Measurements from ENCODE around the gene S100PBP.

S100PBP gene

GRCh38 chr1:32830092-32830852 lies 12.8 kb downstream of the S100PBP start:
- no peak for DNase-seq

GRCh38 chr1:32831878-32832277 lies 14.4 kb downstream of the S100PBP start:
- DNase-seq = no peak

- DNase-seq = no peak
Observed at GRCh38 chr1:32848354-32849063, 31.1 kb downstream of the S100PBP start.

GRCh38 chr1:32855861-32856617 lies 38.6 kb downstream of the S100PBP start:
- no peak for DNase-seq

- DNase-seq = no peak
Observed at GRCh38 chr1:32858136-32858535, 40.7 kb downstream of the S100PBP start.

GRCh38 chr1:32858791-32859190 lies 41.3 kb downstream of the S100PBP start:
- DNase-seq = no peak

GRCh38 chr1:32859915-32860314 lies 42.5 kb downstream of the S100PBP start:
- DNase-seq = no peak

- DNase-seq = no peak
Observed at GRCh38 chr1:32860566-32860965, 43.1 kb downstream of the S100PBP start.

- DNase-seq = no peak
Observed at GRCh38 chr1:32861904-32862695, 44.6 kb downstream of the S100PBP start.

GRCh38 chr1:32863218-32863880 lies 45.9 kb downstream of the S100PBP start:
- DNase-seq = no peak

- no peak for DNase-seq
Observed at GRCh38 chr1:32863881-32864245, 46.4 kb downstream of the S100PBP start.

- DNase-seq = no peak
Observed at GRCh38 chr1:32864375-32865019, 47.0 kb downstream of the S100PBP start.

- DNase-seq = no peak
Observed at GRCh38 chr1:32865639-32866405, 48.4 kb downstream of the S100PBP start.

GRCh38 chr1:32867151-32867550 lies 49.7 kb downstream of the S100PBP start:
- no peak for DNase-seq

GRCh38 chr1:32867671-32868070 lies 50.2 kb downstream of the S100PBP start:
- DNase-seq = no peak

GRCh38 chr1:32868085-32868484 lies 50.6 kb downstream of the S100PBP start:
- DNase-seq = no peak

- no peak for DNase-seq
Observed at GRCh38 chr1:32868806-32869455, 51.5 kb downstream of the S100PBP start.

GRCh38 chr1:32869923-32870614 lies 52.6 kb downstream of the S100PBP start:
- DNase-seq = peak in 1 of 2 experiments; percentile 59

- DNase-seq = peak in 1 of 2 experiments; percentile 27
Observed at GRCh38 chr1:32870615-32871363, 53.3 kb downstream of the S100PBP start, which contains the start of gene FNDC5. Gene FNDC5 (minus strand): TSS chr1:32870912.

All from NCI-H524 (cell line).